ENCODE results near the gene PHLPP1. TPM values are rescaled to one million over a fixed set of nuclear protein-coding genes. Genes with fewer than 3 reads are reported as not detected.
"Not testable (repeated sequence)": the region's sequence is repeated elsewhere in the genome, so short reads cannot be mapped to it uniquely, and the experiment has no call there.

PHLPP1 gene
- total RNA-seq, 1 experiment from 2014 or later = 28.0 TPM

GRCh38 chr18:62900132-62900883 is 185.0 kb downstream of the PHLPP1 start:
- H3K9me3 Mint-ChIP-seq (ENCODE audit: low read depth, unreplicated experiment) = no peaks in the 10 kb centered on the region
- no peaks in the 10 kb centered on the region for H3K27me3 Mint-ChIP-seq (ENCODE audit: unreplicated experiment)
- H3K27ac Mint-ChIP-seq (ENCODE audit: unreplicated experiment) = no peak overlapping the region
- peaks cover 27% of the 10 kb centered on the region for H3K4me1 Mint-ChIP-seq (ENCODE audit: low read depth, unreplicated experiment)
- H3K4me3 Mint-ChIP-seq (ENCODE audit: low read depth, unreplicated experiment) = no peak overlapping the region
- CTCF ChIA-PET = no interaction called here
- BruUV-seq (replicated peaks) = no TSS peak
- peaks cover 6% of the 10 kb centered on the region for H3K36me3 Mint-ChIP-seq (ENCODE audit: insufficient read depth, unreplicated experiment)
- intact Hi-C loops (cut with micrococcal nuclease; ENCODE audit: unreplicated experiment) = no loop called here
- no peak for DNase-seq
- TF ChIP-seq CTCF (IDR thresholded peaks at IDR 0.05; ENCODE audit: unreplicated experiment) = no peak

- Mint-ChIP-seq H3K27me3 (ENCODE audit: unreplicated experiment) (no peaks in the 10 kb centered on the region), H3K27ac (ENCODE audit: unreplicated experiment) (no peak overlapping the region), H3K4me3 (ENCODE audit: low read depth, unreplicated experiment) (no peak overlapping the region), H3K9me3 (ENCODE audit: low read depth, unreplicated experiment) (no peaks in the 10 kb centered on the region), H3K36me3 (ENCODE audit: insufficient read depth, unreplicated experiment) (peaks cover 11% of the 10 kb centered on the region), H3K4me1 (ENCODE audit: low read depth, unreplicated experiment) (peaks cover 25% of the 10 kb centered on the region)
- CTCF ChIA-PET = no interaction called here
- DNase-seq = no peak
- intact Hi-C loops (cut with micrococcal nuclease; ENCODE audit: unreplicated experiment) = no loop called here
- no TSS peak for BruUV-seq (replicated peaks)
- TF ChIP-seq CTCF (IDR thresholded peaks at IDR 0.05; ENCODE audit: unreplicated experiment) = no peak
Measured at GRCh38 chr18:62902776-62903175, 187.4 kb downstream of the PHLPP1 start.

GRCh38 chr18:62904396-62905285 is 189.3 kb downstream of the PHLPP1 start:
- no TSS peak for BruUV-seq (replicated peaks)
- H3K27ac Mint-ChIP-seq (ENCODE audit: unreplicated experiment) = peak overlapping the region; percentile 10
- CTCF ChIA-PET = no interaction called here
- H3K27me3 Mint-ChIP-seq (ENCODE audit: unreplicated experiment) = no peaks in the 10 kb centered on the region
- no peak for DNase-seq
- no peak for TF ChIP-seq CTCF (IDR thresholded peaks at IDR 0.05; ENCODE audit: unreplicated experiment)
- no peak overlapping the region for H3K4me3 Mint-ChIP-seq (ENCODE audit: low read depth, unreplicated experiment)
- peaks cover 17% of the 10 kb centered on the region for H3K4me1 Mint-ChIP-seq (ENCODE audit: low read depth, unreplicated experiment)
- no peaks in the 10 kb centered on the region for H3K9me3 Mint-ChIP-seq (ENCODE audit: low read depth, unreplicated experiment)
- peaks cover 5% of the 10 kb centered on the region for H3K36me3 Mint-ChIP-seq (ENCODE audit: insufficient read depth, unreplicated experiment)
- intact Hi-C loops (cut with micrococcal nuclease; ENCODE audit: unreplicated experiment) = no loop called here

GRCh38 chr18:62912885-62913284 is 197.5 kb downstream of the PHLPP1 start:
- no peak for TF ChIP-seq CTCF (IDR thresholded peaks at IDR 0.05; ENCODE audit: unreplicated experiment)
- no peak overlapping the region for H3K4me3 Mint-ChIP-seq (ENCODE audit: low read depth, unreplicated experiment)
- no peak for DNase-seq
- intact Hi-C loops (cut with micrococcal nuclease; ENCODE audit: unreplicated experiment) = no loop called here
- H3K4me1 Mint-ChIP-seq (ENCODE audit: low read depth, unreplicated experiment) = no peaks in the 10 kb centered on the region
- no peak overlapping the region for H3K27ac Mint-ChIP-seq (ENCODE audit: unreplicated experiment)
- no peaks in the 10 kb centered on the region for H3K27me3 Mint-ChIP-seq (ENCODE audit: unreplicated experiment)
- no TSS peak for BruUV-seq (replicated peaks)
- H3K36me3 Mint-ChIP-seq (ENCODE audit: insufficient read depth, unreplicated experiment) = no peaks in the 10 kb centered on the region
- CTCF ChIA-PET = no interaction called here
- no peaks in the 10 kb centered on the region for H3K9me3 Mint-ChIP-seq (ENCODE audit: low read depth, unreplicated experiment)

GRCh38 chr18:62913824-62914223 is 198.5 kb downstream of the PHLPP1 start:
- CTCF ChIA-PET; H3K4me1 Mint-ChIP-seq (ENCODE audit: low read depth, unreplicated experiment); H3K36me3 Mint-ChIP-seq (ENCODE audit: insufficient read depth, unreplicated experiment); H3K9me3 Mint-ChIP-seq (ENCODE audit: low read depth, unreplicated experiment); intact Hi-C loops (cut with micrococcal nuclease; ENCODE audit: unreplicated experiment); H3K27ac Mint-ChIP-seq (ENCODE audit: unreplicated experiment); H3K4me3 Mint-ChIP-seq (ENCODE audit: low read depth, unreplicated experiment); DNase-seq; H3K27me3 Mint-ChIP-seq (ENCODE audit: unreplicated experiment); BruUV-seq (replicated peaks): not testable (repeated sequence)

Measured in Calu3 (cell line).